Ishikawa (cell line): ENCODE measurements around the gene VIPR2.
A peak's percentile ranks its signal among the peaks of the same experiment; 100 is the strongest.

ENCODE experiments used
- CEBPB ChIP-seq: IDR thresholded peaks from 2 replicates; pipeline ENCODE4 v1.6.1; 2012
- CREB1 ChIP-seq: IDR thresholded peaks from 2 replicates; pipeline ENCODE4 v1.6.1; 2012; ENCODE audit warnings: low read depth
- EGR1 ChIP-seq: IDR thresholded peaks from 2 replicates; pipeline ENCODE4 v1.6.1; 2012
- EP300 ChIP-seq: IDR thresholded peaks from 2 replicates; pipeline ENCODE4 v1.6.1; 2012; ENCODE audit warnings: borderline replicate concordance
- FOXM1 ChIP-seq: IDR thresholded peaks from 2 replicates; pipeline ENCODE4 v1.6.1; 2012; ENCODE audit warnings: low read depth, borderline replicate concordance
- NFIC ChIP-seq: IDR thresholded peaks from 2 replicates; pipeline ENCODE4 v1.6.1; 2012
- RAD21 ChIP-seq: IDR thresholded peaks from 2 replicates; pipeline ENCODE4 v1.6.1; 2012; ENCODE audit warnings: low read depth
- TAF1 ChIP-seq: IDR thresholded peaks from 2 replicates; pipeline ENCODE4 v1.6.1; 2012; ENCODE audit warnings: low read depth, mild to moderate bottlenecking
- TCF12 ChIP-seq: IDR thresholded peaks from 2 replicates; pipeline ENCODE4 v1.6.1; 2012; ENCODE audit warnings: low read depth
- TEAD4 ChIP-seq: IDR thresholded peaks from 2 replicates; pipeline ENCODE4 v1.6.1; 2012
- YY1 ChIP-seq: IDR thresholded peaks from 2 replicates; pipeline ENCODE4 v1.6.1; 2012; ENCODE audit warnings: low read depth
- ZBTB7A ChIP-seq: IDR thresholded peaks from 2 replicates; pipeline ENCODE4 v1.6.1; 2012; ENCODE audit warnings: low read depth
- TF ChIP-seq, protein P1 (sequence below): IDR thresholded peaks from 2 replicates; pipeline ENCODE4 v1.6.1; 2012
- TF ChIP-seq, protein P2 (sequence below): IDR thresholded peaks from 2 replicates; pipeline ENCODE4 v1.6.1; 2012; ENCODE audit warnings: low read depth, mild to moderate bottlenecking
- TF ChIP-seq, protein P3 (sequence below): IDR thresholded peaks from 2 replicates; pipeline ENCODE4 v1.6.1; 2012

Gene VIPR2

DNA sequence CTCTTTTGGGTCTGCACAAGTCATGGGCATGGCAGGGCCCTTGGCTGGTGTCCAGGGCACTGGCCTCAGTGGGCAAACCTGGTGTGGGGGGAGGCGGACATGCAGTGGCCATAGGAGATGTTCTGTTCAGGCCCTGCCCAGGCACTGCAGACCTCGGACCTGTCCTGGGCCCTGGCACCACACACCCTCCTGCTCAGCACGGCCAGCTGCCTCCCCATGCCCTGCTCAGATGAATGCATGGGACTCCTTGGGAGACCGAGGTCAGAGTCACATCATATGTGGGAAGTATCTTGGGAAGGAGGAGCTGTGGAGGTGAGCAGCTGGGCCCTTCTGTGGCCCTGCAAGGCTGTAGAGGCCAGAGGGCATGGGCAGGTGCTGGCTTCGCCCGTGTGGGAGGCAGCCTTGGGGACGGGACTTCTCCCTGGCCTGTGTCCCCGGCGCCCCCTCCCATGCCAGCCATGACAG, 130.8 kb downstream of the VIPR2 start:
- TF ChIP-seq TEAD4 (no peak), FOXM1 (no peak), CEBPB (no peak), ZBTB7A (no peak), CREB1 (no peak), EGR1 (no peak), EP300 (no peak), TAF1 (no peak), TCF12 (no peak), YY1 (no peak), NFIC (no peak), RAD21 (no peak)
- TF ChIP-seq, protein P1, sequence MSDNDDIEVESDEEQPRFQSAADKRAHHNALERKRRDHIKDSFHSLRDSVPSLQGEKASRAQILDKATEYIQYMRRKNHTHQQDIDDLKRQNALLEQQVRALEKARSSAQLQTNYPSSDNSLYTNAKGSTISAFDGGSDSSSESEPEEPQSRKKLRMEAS = no peak
- TF ChIP-seq, protein P2, sequence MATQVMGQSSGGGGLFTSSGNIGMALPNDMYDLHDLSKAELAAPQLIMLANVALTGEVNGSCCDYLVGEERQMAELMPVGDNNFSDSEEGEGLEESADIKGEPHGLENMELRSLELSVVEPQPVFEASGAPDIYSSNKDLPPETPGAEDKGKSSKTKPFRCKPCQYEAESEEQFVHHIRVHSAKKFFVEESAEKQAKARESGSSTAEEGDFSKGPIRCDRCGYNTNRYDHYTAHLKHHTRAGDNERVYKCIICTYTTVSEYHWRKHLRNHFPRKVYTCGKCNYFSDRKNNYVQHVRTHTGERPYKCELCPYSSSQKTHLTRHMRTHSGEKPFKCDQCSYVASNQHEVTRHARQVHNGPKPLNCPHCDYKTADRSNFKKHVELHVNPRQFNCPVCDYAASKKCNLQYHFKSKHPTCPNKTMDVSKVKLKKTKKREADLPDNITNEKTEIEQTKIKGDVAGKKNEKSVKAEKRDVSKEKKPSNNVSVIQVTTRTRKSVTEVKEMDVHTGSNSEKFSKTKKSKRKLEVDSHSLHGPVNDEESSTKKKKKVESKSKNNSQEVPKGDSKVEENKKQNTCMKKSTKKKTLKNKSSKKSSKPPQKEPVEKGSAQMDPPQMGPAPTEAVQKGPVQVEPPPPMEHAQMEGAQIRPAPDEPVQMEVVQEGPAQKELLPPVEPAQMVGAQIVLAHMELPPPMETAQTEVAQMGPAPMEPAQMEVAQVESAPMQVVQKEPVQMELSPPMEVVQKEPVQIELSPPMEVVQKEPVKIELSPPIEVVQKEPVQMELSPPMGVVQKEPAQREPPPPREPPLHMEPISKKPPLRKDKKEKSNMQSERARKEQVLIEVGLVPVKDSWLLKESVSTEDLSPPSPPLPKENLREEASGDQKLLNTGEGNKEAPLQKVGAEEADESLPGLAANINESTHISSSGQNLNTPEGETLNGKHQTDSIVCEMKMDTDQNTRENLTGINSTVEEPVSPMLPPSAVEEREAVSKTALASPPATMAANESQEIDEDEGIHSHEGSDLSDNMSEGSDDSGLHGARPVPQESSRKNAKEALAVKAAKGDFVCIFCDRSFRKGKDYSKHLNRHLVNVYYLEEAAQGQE = no peak
- TF ChIP-seq, protein P3, sequence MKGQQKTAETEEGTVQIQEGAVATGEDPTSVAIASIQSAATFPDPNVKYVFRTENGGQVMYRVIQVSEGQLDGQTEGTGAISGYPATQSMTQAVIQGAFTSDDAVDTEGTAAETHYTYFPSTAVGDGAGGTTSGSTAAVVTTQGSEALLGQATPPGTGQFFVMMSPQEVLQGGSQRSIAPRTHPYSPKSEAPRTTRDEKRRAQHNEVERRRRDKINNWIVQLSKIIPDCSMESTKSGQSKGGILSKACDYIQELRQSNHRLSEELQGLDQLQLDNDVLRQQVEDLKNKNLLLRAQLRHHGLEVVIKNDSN = no peak

DNA sequence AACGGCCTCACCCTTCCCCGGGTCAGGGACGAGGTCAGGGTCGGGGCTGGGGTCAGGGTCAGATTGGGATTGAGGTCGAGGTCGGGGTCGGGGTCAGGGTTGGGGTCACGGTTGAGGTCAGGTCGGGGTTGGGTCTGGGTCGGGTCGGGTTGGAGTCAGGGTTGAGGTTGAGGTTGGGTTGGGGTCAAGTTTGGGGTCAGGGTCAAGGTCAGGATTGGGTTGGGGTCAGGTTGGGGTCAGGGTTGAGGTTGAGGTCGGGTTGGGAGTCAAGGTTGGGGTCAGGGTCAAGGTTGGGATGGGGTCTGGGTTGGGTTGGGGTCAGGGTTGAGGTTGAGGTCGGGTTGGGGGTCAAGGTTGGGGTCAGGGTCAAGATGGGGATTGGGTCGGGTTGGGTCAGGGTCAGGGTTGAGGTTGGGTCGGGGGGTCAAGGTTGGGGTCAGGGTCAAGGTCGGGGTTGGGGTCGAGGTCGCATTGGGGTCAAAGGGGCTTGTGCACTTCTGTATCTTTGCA, 131.4 kb downstream of the VIPR2 start:
- no peak for TF ChIP-seq EGR1
- no peak for TF ChIP-seq TEAD4
- no peak for TF ChIP-seq YY1
- no peak for TF ChIP-seq FOXM1
- no peak for TF ChIP-seq TAF1
- no peak for TF ChIP-seq CREB1
- TF ChIP-seq RAD21 = no peak
- no peak for TF ChIP-seq NFIC
- TF ChIP-seq TCF12 = no peak
- TF ChIP-seq, protein P3 = no peak

DNA sequence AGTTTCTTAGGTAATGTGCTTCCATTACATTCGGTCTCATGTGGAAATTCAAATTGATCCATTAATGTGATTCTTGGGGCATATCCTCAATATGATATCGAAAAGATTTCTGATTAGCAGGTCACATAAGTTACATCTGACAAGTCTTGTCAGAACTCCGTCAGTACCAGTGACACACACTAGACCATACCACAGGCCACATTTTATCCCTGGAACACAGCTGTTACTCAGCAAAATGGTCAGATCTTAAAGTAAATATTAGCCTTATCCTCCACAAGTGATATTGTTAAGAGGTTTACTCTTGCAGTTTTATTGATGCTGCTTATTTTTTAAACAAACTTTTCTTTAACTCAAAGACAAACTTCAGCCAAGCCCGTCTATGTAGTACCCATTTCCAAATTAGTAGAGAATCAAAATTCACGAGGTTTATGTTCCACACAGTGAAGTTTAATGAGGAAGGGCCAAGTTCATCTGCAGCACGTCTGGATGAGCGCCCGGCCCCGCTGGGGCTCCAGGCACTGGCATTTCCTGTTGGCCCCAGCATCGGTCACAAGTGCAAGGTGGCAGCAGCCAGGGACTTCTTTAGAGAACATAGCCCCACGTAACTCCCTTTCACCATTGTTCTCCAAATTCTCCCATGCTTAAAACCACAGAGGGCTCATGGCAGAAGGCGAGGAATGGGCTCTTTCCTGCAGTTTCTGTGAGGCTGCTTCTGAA, 132.2 kb downstream of the VIPR2 start:
- TF ChIP-seq NFIC = peak; percentile 81
- TF ChIP-seq TCF12 = peak; percentile 75
- no peak for TF ChIP-seq CREB1
- no peak for TF ChIP-seq FOXM1
- no peak for TF ChIP-seq TAF1
- TF ChIP-seq, protein P3 = no peak
- TF ChIP-seq TEAD4 = peak; percentile 52
- no peak for TF ChIP-seq CEBPB
- no peak for TF ChIP-seq RAD21
- TF ChIP-seq, protein P2 = no peak
- TF ChIP-seq EP300 = peak; percentile 53; the same call in 1 of the 2 replicates
- TF ChIP-seq, protein P1 = no peak
- TF ChIP-seq YY1 = 0 out of 2 replicates have a peak, but pooled peaks have one; percentile 42
- TF ChIP-seq EGR1 = no peak
- no peak for TF ChIP-seq ZBTB7A

DNA sequence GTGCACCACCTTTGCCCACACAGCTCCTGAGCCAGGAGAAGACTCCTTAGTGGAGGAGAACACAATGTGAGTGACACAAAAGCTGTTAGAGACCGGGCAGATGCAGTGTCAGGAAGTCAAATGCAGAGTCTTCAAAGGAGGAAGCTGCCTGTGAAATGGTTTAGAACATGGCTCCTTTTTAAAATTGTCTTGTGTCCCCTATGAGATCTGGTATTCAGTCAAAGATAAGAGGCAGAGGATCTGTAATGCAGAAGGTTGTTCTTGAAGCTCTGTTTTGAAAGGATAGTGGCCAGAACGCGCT, 133.0 kb downstream of the VIPR2 start:
- TF ChIP-seq, protein P2 = no peak
- TF ChIP-seq CEBPB = no peak
- no peak for TF ChIP-seq FOXM1
- TF ChIP-seq, protein P3 = no peak
- TF ChIP-seq TEAD4 = no peak
- no peak for TF ChIP-seq CREB1
- no peak for TF ChIP-seq NFIC
- no peak for TF ChIP-seq EP300
- no peak for TF ChIP-seq TCF12
- TF ChIP-seq ZBTB7A = no peak
- TF ChIP-seq EGR1 = no peak
- TF ChIP-seq TAF1 = no peak
- TF ChIP-seq RAD21 = no peak
- TF ChIP-seq, protein P1 = no peak
- no peak for TF ChIP-seq YY1
